Activated T-cell treated with anti-CD3 and anti-CD28 coated beads for 4 hours (primary cell): ENCODE data around the gene PCBP1.
"Not testable (repeated sequence)": the region's sequence is repeated elsewhere in the genome, so short reads cannot be mapped to it uniquely, and the experiment has no call there.

Experiments used
- DNase-seq: peaks from one replicate; pipeline ENCODE4 v3.0.0-alpha.2; 2020

The PCBP1 gene

GRCh38 chr2:70083344-70084156 is 3.7 kb upstream of the PCBP1 start:
- peak; percentile 31 for DNase-seq

- DNase-seq = peak; percentile 65
Measured at GRCh38 chr2:70084973-70085710, 2.1 kb upstream of the PCBP1 start.

- DNase-seq = no peak
Measured at GRCh38 chr2:70085711-70086277, 1.5 kb upstream of the PCBP1 start.

- DNase-seq = peak; percentile 60
Measured at GRCh38 chr2:70086278-70086837, 919 bp upstream of the PCBP1 start.

GRCh38 chr2:70087702-70088597 is 673 bp downstream of the PCBP1 start:
- peak; percentile 19 for DNase-seq

GRCh38 chr2:70088598-70089219 is 1.4 kb downstream of the PCBP1 start:
- no peak for DNase-seq

GRCh38 chr2:70089220-70089982 is 2.1 kb downstream of the PCBP1 start:
- no peak for DNase-seq

- DNase-seq = no peak
Measured at GRCh38 chr2:70089983-70090525, 2.8 kb downstream of the PCBP1 start.

- DNase-seq = no peak
Measured at GRCh38 chr2:70090706-70091334, 3.5 kb downstream of the PCBP1 start.

- no peak for DNase-seq
Measured at GRCh38 chr2:70091364-70091763, 4.1 kb downstream of the PCBP1 start.

- DNase-seq = no peak
Measured at GRCh38 chr2:70091816-70092215, 4.5 kb downstream of the PCBP1 start.

- DNase-seq = not testable (repeated sequence)
Measured at GRCh38 chr2:70092576-70093243, 5.4 kb downstream of the PCBP1 start.

GRCh38 chr2:70094171-70094977 is 7.1 kb downstream of the PCBP1 start:
- no peak for DNase-seq

GRCh38 chr2:70094978-70095719 is 7.9 kb downstream of the PCBP1 start:
- no peak for DNase-seq

GRCh38 chr2:70095720-70096670 is 8.7 kb downstream of the PCBP1 start:
- DNase-seq = no peak

GRCh38 chr2:70098032-70098431 is 10.8 kb downstream of the PCBP1 start:
- DNase-seq = no peak

GRCh38 chr2:70099270-70099669 is 12.0 kb downstream of the PCBP1 start:
- DNase-seq = no peak
